ENCODE results near the gene HTD2.
"Not testable (repeated sequence)": the region's sequence is repeated elsewhere in the genome, so short reads cannot be mapped to it uniquely, and the experiment has no call there.

Gene HTD2

DNA sequence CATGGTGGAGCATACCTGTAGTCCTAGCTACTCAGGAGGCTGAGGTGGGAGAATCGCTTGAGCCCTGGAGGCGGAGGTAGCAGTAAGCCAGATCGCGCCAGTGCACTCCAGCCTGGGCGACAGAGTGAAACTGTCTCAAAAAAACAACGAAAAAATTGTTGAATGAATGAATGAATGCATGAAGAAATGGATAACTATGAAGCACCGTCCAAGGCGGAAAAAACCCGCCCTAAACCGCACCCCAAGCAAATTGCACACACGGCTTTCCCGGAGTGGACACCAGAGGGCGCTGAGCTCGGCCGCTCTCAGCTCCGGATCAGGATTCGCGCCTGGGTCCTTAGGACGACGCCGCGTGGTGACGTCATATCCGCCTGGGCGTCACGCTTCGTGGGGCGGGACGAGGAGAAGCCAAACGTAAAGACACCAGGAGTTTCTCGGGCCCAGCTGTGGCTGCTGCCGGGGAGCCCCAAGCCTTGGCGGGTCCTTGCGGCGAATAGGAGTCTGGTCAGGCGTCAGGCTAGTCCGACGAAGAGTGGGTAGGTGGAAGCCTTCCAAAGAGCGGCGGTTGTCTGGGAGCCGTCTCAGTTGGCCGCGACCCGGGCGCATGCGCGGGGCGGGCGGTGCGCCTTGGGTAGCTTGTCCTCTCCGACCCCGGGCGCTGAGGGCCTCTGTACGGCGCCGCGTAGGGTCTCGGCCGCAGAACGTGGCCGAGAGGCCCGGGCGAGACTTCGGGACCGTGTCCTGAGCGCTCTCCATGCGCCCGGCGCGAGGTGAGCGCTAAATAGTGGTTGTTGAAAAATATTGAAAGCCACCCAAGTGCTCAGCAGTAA, at the start of gene HTD2, which contains the start of gene RPP14:
Gene HTD2 (plus strand): TSS at position 639 of the 830 bp plus-strand sequence. CDS start 11,094 bp downstream, outside the sequence.
Gene RPP14 (plus strand): TSS at position 364 of the 830 bp plus-strand sequence. CDS start 4,085 bp downstream, outside the sequence.
- DNase-seq: peak; percentile 91

DNA sequence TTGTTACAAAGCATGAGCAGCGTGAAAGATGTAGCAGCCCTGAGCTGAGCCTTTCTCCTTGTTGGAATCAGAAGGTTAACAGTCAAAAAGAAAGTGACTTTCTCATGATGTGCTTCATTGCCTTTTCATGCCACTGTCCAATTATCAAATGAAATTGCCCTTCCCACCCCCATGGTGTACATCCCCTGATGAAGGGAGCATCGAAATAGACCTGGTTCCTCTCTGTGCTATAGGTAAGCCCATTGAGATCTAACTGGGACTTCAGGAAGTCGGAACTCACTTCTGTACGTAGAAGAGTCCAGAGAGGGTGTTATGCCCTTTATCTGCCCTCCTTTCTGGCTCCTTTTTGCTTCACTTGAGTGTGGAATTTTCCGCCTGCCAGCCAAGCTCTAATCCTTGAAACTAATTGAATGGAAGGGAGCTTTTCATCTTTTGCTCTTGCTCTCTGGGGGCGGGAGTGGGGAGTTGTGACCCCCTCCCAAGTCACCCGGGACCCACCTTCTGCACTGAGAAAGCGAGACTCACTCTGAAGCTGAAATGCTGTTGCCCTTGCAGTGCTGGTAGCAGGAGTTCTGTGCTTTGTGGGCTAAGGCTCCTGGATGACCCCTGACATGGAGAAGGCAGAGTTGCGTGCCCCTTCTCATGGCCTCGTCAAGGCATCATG, 47.8 kb upstream of the HTD2 start:
- DNase-seq: no peak

DNA sequence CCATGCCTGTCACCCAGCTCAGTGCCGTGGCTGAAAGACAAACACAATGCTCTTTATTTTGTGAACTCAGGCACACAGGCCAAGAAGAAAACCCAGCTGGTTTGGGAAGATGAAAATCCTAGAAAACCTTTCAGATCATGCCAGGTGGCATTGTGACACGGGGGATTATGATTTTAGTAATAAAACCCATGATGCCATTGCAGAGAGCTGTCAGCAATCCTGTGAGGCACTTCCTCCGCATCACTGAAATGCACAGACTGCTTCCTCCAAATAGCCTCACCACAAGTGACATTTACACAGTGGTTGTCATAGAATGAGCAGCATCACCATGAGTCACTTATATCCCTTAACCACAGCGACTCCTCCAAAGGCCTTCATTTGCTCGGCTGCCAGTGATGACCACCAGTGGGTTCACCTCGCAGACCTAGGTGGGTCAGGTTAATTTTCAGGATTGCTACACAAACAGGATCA, 46.0 kb upstream of the HTD2 start:
- DNase-seq: no peak

DNA sequence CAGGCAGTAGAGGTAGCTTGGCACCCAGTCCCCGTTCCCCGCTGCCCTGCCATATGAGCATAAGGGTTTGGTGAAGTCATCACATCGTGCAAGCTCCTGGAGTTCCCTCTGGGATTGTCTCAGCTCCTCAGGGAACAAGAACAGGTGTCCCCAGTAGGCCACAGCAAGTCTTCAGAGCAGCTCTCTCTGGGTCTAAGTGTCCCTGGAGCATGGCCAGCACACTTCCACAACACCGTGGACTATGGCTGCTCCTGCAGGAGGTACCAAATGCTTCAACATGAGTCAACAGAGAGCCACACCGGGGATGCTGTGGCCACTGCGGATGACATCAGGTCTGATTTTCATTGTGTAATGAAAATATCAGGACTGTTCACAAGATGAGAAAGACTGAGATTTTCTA, 45.6 kb upstream of the HTD2 start:
- DNase-seq: no peak

DNA sequence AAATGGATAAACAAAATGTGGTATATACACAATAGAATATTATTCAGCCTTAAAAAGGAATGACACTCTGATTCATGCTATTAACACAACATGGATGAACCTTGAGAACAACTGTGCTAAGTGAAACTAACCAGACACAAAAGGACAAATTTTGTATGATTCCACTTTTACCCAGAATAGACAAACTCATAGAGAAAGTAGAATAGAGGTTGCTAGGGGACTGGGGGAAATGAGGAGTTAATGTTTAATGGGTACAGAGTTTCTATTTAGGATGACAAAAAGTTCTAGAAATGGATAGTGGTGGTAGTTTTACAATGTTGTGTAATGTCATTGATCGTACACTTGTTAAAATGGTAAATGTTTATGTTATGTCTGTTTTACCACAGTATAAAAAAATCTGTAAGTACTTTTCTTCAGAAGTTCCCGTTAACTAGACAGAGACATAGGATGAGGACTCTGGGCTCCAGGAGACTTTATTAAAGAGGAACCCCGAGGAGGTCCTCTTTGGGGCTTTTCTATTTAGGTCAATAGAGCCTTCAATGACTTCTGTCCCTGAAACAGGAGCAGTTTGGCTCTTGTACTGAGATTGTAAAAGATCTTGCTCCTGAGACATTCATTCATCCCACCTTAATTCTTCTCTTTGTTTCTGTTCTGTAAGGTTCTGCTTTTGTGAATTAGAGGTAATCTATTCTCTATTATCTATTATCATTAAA, 44.2 kb upstream of the HTD2 start:
- no peak for DNase-seq

DNA sequence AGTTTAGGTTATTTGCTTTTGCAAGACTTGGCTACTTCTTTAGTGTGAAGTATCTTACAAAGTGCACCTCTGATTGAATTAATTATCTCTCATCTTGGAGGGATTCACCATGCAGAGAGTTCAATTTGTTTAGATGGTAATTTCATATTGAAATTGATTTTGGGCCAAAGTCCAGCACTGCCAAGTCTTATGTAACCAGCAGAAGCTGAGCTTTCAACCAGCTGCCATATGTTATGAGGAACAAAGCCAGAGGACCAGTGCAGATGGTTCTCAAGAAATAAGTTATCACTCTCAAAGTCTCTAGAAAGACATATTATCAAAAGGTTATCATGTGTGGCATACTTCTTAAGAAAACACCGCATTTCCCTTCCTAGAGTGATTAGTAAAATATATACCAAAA, 39.7 kb upstream of the HTD2 start:
- DNase-seq: no peak

DNA sequence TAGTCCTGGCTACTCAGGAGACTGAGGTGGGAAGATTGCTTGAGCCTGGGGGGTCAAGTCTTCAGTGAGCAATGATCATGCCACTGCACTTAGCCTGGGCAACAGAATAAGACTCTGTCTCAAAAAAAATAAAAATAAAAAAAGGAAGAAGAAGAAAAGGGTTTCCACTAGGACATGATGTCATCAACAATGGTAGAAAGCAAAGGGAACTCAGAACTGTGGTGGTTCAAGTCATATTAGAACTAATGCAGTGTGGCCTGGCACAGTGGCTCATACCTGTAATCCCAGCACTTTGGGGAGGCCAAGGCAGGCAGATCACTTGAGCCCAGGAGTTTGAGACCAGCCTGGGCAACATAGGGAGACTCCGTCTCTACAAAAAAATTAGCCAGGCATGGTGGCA, 38.8 kb upstream of the HTD2 start:
- not testable (repeated sequence) for DNase-seq

DNA sequence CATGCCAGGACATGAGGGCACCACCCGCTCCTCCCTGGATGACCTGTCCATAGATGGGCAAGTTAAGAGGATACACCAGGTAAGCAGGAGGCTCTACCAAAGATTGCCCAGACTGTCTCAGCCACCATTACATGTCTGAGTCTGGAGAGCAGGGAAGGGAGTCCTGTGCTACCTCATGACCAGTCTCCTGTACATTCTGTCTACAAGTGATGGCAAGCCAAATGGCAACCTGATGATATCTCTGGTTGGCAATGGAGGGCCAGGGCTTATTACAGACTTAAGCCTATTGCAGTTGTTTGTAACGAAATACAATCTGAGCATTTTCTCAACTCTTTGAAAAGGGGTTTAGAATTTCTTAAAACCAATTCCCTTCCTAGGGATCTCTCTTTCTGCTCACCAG, 37.0 kb upstream of the HTD2 start:
- no peak for DNase-seq

DNA sequence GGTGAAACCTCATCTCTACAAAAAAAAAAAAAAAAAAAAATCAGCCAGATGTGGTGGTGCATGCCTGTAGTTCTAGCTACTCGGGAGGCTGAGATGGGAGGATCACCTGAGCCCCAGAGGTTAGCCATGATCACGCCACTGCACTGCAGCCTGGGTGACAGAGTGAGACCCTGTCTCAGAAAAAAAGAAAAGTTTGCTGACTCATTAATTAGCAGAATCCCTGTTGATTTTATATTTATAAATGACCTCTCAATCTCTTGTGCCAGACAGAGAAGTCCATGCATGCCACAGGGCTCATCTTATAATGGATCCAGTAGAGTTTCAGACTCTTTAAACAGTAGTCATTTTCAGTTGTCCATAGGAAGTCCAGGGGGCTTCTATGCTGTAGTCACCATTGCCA, 35.8 kb upstream of the HTD2 start:
- DNase-seq: no peak

DNA sequence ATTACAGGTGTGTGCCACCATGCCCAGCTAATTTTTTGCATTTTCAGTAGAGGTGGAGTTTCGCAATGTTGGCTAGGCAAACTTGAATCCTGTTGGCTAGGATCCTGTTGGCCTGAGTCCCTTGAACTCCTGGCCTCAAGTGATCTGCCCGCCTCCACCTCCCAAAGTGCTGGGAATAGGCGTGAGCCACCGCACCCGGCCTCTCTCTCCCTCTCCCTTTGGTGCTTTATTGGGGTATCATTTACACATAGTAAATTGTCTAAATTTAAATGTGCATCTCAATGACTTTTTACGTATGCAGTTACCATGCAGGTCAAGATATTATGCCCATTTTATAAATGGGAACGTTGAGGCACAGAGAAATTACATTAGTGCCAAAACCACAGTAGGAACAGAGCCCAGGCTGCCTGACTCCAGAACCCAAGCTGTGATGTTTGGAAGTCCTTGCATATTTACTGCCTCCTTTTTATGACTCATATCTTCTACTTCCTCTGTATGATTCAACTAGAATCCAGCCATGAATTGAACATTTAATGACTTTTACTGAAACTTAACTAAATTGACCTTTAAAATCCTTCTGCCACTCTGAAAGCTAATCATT, 34.3 kb upstream of the HTD2 start:
- DNase-seq: no peak

DNA sequence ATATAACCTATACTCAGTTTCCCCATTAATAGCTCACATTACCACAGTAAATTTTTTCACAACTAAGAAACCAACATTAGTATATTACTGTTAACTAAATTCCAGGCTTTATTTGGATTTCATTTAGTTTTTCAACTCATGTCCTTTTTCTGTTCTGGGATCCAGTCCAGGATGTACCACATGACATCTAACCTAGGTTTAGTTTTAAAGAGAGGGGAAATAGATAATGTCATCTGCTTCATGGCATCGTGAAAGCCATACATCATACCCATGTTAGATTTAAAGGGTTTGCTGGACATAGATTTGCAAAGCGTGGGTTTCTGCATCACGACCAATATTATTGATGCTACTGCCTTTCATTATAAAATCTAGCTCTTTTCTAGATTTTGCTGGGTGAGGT, 33.4 kb upstream of the HTD2 start:
- DNase-seq: no peak

DNA sequence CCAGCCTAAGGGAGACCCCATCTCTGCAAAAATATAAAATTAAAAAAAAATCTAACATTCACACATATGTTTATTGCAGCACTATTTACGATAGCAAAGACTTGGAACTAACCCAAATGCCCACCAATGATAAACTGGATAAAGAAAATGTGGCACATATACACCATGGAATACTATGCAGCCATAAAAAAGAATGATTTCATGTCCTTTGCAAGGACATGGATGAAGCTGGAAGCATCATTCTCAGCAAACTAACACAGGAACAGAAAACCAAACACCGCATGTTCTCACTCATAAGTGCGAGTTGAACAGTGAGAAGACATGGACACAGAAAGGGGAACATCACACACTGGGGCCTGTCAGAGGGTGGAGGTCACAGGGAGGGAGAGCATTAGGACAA, 33.0 kb upstream of the HTD2 start:
- DNase-seq: not testable (repeated sequence)

DNA sequence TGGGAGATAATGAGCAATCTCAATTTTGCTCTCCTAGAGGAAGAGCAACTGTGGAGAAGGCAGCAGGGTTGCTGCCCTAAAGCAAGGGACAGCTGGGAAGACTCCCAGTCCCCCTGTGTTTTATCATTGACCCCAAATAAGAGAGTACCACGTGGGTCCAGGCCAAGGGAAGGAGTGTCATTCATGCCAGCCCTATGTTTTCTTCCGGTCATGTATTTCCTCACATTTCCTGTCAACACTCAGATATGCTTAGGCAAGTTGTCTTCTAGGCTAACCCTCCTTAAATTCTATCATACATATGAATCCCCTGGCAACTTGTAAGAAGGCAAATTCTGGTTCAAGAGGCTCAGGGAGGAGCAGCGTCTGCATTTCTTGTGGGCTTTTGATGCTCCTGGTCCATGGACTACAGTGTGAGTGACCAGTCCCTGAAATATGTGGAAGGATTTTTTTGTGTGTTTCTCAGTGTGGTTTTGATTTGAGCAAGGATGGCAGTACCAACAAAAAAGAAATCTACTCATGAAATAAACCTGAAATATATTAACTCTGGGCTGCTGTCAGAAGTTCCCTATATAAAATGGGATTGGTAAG, 32.2 kb upstream of the HTD2 start:
- DNase-seq: no peak

DNA sequence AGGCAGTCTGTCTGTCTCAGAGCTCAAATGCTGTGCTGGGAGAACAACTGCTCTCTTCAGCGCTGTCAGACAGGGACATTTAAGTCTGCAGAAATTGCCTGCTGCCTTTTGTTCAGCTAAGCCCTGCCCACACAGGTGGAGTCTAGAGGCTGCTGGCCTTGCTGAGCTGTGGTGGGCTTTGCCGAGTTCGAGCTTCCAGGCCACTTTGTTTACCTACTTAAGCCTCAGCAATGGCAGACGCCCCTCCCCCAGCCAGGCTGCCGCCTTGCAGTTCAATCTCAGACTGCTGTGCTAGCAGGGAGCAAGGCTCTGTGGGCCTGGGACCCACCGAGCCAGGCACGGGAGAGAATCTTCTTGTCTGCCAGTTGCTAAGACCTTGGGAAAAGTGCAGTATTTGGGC, 25.3 kb upstream of the HTD2 start:
- no peak for DNase-seq

DNA sequence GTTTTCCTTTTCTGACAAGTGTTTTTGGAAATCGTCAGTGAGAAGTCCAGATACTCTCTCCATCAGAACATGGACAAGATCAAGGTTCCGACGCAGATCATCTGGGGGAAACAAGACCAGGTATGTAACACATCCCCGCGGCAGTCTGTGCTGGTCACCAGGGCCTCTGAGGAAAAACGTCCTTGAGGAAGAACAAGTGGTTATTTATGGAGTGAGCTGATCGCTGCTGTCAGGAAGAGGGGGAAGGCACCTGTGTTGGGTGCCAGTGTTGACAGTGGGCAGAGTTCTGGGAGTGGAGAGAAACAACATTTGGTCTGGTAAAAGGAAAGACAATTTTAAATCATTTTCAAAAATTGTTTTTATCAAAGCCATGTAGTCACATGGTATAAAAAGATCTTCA, 21.0 kb upstream of the HTD2 start:
- no peak for DNase-seq

DNA sequence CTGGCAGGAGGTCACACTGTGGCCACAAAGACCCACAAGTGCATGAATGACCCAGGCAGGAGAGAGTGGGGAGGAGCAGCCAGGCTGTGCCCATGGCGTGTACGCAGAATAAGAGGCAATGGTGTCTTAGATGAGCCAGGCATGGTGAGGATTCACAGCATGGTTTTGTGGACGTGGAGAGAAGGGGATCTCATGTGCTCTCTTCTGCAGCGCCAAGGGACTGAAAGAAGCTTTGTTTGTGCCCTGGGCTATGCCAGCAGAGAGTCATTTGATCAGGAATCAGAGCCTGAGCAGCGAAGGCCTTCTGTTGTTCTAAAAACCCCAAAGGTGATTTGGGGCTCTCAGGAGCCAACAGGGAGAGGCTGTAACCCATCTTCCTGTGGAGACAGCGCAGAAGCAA, 19.0 kb upstream of the HTD2 start:
- no peak for DNase-seq

DNA sequence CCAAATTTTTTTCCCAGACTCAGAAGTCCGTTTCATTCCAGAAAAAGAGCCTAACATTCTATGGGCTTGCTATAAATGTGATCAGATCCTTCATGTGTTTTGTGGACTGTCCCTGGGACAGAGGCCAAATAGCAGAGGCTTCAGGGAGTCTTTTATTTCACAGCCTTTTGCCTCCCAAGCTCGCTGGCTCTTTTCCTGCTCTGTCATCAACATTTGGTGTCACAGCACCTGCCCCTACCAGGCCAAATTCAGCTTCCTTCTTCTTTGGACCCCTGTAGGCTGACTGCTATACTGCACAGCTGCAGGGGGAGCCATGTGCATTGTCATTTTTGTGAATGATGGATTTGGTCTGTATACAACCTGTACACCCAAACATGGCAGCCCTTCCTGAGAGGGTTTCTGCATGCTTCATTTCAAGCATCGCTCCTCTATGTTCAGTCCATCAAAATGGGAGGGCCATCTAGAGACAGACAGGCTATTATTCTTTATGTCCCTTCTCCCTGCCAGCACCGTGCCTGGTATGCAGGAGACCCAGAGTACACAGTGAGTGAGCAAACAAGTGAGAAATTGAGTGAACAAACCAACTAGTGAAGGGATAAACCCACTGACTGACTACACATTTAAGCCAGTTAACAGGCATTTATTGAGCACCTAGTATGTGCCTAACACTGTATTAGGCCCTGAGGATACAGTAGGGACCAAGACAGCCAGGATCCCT, 18.1 kb upstream of the HTD2 start:
- no peak for DNase-seq

DNA sequence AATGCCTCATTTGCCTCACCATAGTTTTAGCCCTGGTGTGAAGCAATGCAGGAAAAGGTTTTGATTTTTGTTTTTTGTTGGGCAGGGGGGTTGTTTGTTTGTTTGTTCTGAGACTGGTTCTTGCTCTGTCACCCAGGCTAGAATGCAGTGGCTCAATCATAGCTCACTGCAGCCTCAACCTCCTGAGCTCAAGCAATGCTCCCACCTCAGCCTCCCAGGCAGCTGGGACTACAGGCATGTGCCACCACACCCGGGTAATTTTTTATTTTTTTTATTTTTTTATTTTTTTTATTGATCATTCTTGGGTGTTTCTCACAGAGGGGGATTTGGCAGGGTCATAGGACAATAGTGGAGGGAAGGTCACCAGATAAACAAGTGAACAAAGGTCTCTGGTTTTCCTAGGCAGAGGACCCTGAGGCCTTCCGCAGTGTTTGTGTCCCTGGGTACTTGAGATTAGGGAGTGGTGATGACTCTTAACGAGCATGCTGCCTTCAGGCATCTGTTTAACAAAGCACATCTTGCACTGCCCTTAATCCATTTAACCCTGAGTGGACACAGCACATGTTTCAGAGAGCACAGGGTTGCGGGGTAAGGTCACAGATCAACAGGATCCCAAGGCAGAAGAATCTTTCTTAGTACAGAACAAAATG, 17.2 kb upstream of the HTD2 start:
- DNase-seq: not testable (repeated sequence)

DNA sequence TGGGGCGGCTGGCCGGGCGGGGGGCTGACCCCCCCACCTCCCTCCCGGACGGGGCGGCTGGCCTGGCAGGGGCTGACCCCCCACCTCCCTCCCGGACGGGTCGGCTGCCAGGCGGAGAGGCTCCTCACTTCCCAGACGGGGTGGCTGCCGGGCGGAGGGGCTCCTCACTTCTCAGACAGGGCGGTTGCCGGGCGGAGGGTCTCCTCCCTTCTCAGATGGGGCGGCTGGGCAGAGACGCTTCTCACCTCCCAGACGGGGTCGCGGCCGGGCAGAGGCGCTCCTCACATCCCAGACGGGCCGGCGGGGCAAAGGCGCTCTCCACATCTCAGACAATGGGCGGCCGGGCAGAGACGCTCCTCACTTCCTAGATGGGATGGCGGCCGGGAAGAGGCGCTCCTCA, 15.9 kb upstream of the HTD2 start:
- not testable (repeated sequence) for DNase-seq

DNA sequence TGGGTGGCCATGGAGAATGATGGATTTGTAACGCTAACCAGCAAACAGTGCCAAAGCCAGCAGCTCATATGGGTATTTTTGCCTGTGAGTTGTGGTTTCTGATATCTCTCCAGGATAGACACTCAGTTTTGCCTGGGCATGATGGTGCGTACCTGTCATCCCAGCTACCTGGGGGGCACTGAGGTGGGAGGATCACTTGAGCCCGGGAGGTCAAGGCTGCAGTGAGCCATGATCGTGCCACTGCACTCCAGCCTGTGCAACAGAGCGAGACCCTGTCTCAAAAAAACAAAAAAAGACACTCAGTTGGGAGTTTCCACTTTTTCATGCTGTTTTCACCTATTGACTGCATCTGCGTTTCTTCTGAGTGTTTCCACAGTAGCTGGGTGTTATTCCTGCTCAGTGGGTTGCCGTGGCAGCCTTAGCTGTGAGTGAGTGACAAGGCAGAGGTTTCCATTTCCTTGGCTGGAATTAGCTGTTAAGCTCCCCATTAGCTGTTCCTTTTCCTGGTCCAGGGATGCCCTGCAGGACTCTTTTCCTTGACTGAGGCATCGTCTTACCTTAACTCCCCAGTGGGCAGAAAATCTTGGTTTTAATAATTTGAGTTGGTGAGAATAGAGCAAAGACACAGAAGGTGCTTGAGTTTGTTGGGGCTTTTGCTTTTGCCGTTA, 14.5 kb upstream of the HTD2 start:
- DNase-seq: no peak

DNA sequence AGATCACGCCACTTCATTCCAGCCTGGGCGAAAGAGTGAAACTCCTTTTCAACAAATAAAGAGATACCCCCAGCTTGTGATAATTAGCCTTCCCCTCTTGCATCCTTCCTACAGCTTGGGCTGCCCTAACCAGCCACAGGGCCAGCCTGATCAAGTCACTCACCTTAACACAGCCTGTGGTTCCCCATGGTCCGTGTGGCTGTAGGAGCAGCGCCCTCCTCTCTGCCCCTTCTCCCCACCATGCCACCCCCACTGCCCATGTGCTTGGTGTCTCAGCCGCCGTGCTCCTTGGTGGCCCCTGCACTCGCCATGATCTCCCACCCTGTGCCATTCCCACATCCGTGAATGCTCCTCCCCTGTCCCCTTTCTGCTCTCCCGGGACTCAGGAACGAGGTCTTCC, 13.5 kb upstream of the HTD2 start:
- DNase-seq: no peak

Data from NCI-H2227 treated with DMSO at 0.1 percent for 48 hours (cell line).